Superior temporal gyrus (tissue), 1 donor: ENCODE data around the gene TOR2A.
"Not testable (repeated sequence)": the region's sequence is repeated elsewhere in the genome, so short reads cannot be mapped to it uniquely, and the experiment has no call there.

ENCODE experiments used
- DNase-seq: peaks from one replicate; pipeline ENCODE4 v3.0.0-alpha.2; 2016; ENCODE audit errors: extremely low spot score

The TOR2A gene

GRCh38 chr9:127769101-127769500, 34.0 kb upstream of the TOR2A start:
- DNase-seq = no peak

GRCh38 chr9:127768698-127769097, 33.6 kb upstream of the TOR2A start:
- no peak for DNase-seq

GRCh38 chr9:127767909-127768331, 32.8 kb upstream of the TOR2A start:
- DNase-seq = no peak

DNA sequence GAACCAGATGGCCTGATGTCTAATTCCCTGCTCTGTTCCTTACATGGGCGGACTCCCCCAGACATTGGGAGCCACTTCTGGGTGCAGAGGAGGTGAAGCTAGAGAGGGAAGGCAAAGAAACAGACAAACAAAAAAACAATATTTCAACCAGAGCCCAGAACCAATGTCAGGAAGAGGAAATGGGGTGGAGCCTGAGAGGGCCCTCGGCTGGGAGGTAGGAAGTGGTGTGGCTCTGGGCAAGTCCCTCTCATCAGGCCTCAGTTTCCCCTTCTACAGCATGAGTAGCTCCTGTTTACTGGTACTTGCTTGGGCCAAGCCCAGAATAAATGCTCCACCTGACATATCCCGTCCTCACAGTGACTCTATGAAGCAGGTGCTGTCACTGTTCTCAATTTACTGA, 32.3 kb upstream of the TOR2A start:
- no peak for DNase-seq

GRCh38 chr9:127765418-127765817, 30.3 kb upstream of the TOR2A start:
- DNase-seq = no peak

DNA sequence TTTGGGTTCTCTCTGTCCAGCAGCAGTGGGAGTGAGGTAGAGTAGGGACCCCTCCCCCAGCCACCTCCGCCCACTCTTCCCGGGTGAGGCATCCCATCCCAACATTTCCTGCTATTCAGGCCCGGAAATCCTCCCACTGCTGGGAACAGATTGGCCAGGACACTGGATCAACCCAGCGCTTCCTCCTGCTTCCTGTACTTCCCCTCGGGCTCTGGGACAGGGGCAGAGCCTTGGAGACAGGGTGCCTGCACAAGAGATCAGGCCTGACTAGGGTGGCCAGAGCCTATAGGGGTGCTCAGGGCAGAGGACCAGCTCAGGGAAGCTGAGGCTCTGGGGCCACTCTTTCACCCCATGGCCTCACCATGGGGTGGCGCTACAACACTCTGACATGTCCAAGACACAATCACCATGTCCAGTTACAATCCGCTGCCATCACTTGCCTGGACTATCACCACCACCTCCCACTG, 28.9 kb upstream of the TOR2A start:
- DNase-seq = no peak

DNA sequence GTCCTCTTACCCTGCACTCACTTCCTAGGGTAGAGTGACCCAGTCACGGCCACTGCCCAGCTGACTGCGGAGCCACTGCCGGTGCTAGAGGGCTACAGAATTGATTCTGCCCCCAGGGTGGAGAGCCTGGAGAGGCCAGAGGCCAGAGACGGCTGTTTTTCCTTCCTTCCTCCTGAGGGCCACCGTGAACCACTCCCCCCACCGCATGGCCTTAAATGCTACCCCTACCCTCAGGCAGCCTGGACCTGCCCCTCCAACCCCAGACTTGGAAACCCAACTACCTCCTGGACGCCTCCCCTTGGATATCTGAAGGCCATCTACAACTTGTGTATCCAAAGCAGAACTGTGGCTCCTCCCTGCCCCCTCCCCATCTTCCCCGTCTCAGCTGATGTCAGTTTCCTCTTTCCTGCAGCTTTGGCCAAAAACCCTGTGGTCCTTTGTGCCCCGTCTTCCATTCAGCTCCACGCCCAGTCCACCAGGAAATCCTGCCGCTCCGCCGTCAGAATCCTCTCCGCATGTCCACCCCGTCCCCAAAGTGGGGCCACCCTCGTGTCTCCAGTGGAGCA, 27.1 kb upstream of the TOR2A start:
- no peak for DNase-seq

DNA sequence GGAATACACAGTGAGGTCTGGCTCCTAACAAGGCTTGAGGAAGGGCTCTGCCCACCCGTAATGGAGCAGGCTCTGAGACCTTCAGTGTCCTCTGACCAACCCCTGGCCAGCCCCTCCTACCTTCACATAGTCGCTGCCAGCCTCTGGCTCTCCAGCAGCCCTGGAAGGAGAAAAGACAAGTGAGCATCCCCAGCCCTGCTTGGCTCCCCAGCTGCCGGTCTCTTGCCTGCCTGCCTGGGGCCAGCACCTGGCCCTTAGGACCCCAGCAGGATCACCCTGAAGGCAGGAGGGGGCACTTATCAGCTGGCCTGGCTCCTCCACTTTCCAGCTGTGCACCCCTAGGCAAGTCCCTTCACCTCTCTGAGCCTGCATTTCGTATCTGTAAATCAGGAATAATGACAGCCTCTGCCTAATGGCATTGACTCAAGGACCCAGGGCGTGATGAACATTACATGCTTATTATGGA, 26.4 kb upstream of the TOR2A start:
- no peak for DNase-seq

- no peak for DNase-seq
These were observed 26.0 kb upstream of the TOR2A start for GRCh38 chr9:127761061-127761460.

GRCh38 chr9:127758843-127759242, 23.7 kb upstream of the TOR2A start:
- no peak for DNase-seq

GRCh38 chr9:127756776-127757175, 21.7 kb upstream of the TOR2A start:
- DNase-seq = not testable (repeated sequence)

DNA sequence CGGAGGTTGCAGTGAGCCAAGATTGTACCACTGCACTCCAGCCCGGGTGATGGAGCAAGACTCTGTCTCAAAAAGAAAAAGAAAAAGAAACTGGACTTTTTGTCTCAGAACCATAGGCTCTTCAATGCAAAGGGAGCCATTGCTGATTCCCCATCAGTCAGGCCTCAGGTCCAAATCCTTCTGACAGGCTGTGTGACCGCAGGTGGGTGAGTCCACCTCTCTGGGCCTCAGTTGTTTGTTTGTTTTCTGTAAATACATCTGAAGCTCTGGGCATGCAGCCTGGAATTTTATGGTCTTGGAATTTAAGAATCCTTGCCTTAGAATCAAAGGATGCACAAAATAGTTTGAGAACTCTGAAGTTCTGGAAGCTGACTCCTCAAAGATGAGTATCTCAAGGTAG, 21.1 kb upstream of the TOR2A start:
- DNase-seq = no peak

DNA sequence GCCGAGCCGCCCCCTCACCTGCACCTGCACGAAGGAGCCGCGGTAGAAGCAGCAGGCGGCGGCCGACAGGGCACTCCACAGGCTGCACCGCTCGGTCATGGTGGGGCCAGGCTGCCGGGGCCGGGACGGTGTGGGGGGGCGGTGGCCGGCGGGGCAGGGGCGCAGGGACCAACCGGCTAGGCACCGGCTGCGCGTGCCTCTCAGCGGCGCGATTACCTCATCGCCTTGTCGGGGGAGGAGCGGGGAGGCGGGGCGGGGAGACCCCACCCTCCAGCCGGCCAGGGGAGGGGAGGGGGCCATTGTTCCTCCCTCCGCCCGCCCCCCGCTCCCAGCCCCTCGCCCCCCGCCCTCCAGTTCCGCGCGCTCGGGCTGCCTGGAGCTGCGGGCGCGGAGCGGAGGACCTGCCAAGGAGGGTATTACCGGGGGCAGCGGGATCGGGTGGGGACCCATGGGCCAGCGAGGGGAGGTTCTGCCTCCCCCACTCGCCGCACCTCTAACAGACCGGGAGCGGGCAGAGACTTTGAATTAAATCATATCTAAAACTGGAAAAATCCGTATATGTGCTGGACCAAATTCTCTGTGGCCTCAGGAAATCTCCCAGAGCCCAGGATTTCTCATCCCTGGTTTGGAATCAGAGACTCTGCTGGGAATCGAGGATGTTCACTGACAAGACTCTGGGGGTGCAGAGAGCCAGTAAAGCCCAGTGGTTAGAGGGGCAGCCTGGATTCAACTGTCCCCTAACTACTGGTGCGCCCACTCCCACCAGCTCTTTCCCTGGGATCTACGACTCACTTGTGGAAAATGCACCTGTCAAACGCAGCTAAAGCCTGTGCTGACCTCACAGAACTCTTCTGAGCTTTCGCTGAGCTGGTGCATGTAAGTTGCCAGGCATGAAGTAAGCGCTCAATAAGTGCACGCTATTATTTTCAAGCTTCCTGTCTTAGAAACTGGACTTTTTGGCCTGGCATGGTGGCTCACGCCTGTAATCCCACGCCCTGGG, 20.3 kb upstream of the TOR2A start:
- no peak for DNase-seq

DNA sequence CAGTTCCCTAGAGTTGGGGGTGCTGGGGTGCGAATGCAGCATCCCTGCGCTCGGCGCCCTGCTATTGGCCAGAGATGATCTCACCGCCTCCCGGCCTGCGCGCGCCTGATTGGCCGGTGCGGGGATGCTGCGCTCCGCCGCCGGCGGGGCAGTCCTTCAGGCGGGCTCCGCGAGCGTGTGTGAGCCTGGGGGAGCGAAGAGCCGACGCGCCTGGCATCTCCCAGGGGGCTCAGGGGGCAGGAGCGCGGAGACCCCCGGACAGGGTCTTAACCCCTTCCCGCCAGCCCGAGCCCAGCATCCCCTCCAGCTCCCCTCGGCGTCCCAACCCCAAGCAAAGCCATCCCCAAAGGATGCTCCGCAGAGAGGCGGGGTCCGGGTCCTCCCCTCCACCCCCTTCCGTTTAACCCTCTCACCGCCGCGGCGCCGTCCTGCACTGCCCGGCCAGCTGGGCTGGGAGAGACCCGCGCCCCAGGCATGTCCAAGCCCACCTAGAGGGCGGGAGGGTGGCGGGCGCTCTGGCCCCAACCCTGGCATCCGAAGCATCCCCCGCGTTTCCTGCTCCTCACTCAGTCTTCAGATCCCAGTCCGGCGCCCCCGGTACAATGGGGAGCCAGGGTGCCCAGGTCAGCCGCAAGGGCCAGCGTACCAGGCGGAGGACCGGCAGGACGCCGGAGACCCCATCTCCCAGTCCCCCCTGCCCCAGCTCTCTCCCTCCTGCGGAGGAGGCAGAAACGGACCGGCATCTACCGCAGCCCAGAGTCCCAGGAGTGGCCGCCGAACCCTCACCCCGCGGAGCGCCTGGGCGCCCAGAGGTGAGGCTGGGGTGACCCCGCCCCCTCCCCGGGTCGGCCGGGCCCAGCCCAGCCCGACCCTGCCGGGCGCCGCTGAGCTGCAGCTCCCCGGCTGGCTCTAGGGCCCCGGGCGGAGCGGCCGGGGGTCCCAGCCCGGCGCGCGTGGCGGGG, 19.3 kb upstream of the TOR2A start:
- peak; percentile 67 for DNase-seq

DNA sequence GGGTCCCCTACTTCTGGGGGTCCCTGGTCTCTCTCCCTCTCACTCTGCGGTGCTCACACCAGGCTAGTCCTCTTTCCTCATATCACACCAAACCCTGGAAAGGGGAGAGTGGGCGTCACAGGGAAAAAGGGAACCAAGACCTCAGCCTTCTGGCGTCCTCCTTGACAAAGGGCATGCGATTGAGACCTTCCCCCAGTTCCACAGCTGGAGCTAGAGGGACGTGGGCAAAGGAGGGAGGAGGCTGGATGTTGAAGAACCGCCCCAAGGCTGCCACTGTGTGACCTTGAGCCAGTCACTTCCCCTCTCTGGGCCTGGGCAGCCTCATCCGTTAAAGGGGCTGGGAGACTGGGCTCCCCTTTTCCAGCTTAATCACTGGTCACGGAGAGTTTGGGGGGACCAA, 18.5 kb upstream of the TOR2A start:
- DNase-seq = no peak

DNA sequence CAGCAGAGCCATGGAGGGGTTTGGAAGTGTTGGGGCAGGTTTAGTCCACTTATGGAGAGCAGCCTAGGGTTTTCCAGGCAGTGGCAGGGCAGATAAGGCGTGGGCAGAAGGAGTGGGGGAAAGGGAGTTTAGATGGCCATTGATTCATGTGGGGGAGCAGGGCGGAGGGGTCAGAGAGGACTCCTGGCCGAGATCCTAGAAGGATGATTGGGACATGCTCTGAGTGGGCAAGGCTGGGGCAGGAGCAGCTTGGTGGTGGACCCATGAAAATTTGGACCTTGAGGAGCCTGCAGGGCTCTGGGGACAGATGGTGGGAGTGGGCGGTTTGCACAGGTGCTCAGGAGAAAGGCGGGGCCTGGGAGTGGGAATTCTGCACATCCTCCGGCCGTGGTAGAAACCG, 18.1 kb upstream of the TOR2A start:
- DNase-seq = no peak

- no peak for DNase-seq
These were observed 16.4 kb upstream of the TOR2A start for GRCh38 chr9:127751269-127752054.

DNA sequence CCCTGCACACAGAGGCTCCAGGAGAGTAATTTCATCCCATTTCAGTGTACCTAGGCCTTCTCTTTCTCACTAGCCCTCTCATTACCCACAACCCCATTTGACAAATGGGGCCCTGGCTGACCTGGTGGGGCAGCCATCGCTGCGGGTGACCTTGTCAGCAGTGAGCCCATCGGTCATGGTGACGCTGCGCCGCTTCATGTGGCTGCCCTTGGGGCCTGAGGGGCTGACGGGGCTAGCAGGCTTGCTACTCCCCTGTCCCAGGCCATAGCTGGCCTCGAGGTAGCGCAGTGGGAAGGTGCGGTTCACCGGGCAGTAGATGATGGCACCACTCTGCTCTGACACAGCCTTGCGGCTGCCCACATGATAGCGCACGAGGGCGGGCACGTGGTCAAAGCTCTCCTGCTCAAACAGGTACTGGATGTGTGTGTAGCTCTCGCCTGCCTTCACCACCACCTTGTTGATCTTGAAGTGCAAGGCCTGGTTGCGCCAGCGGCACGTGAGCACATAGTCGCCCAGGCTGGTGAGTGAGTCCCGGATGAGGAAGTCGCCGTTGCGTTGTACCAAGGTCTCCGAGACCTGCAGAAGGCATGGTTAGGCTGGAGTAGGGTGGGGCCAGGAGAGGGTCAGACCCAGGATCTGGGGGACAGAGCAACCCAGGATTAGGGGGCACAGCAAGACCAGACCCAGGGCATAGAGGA, 14.1 kb upstream of the TOR2A start:
- no peak for DNase-seq

DNA sequence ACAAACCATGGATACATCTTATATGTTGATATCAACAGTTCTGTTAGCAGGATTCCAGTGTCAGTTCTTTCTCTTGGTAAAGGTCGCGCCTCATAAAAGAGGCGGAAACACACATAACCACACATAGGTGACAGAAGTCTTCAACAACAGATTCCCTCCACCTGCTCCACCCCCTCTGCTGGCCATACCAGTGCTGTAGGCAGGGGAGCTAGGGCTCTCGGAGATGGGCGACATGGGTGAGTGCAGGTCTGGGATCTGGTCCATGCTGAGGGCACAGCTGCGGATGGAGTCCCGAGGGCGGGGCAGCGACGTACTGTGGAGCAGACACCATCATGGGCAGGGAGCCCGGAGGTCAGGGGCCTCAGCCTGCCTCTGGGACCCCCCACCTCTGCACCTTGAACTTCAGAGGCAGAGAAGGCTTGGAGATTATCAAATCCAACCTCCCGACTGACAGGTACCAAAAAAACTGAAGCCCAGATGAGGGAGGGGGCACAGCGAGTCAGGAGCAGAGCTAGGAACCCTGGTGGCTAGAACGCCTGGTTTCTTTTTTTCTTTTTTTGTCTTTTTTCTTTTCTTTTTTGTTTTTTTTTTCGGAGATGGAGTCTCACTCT, 12.0 kb upstream of the TOR2A start:
- DNase-seq = no peak
